K562 treated with DMSO at 1 percent for 48 hours (cell line): ENCODE measurements around the gene EPDR1. TPM values are rescaled to one million over a fixed set of nuclear protein-coding genes. Genes with fewer than 3 reads are reported as not detected.

Experiments used
- total RNA-seq: library from RNA; unstranded; fragments of 300-600 nt; gene quantifications from 2 replicates; pipeline ENCODE4 v1.2.3, GENCODE V29; 2022; ENCODE audit warnings: low replicate concordance; ENCODE audit errors: extremely low read depth

EPDR1 gene
- not detected in 2 replicates for total RNA-seq

DNA sequence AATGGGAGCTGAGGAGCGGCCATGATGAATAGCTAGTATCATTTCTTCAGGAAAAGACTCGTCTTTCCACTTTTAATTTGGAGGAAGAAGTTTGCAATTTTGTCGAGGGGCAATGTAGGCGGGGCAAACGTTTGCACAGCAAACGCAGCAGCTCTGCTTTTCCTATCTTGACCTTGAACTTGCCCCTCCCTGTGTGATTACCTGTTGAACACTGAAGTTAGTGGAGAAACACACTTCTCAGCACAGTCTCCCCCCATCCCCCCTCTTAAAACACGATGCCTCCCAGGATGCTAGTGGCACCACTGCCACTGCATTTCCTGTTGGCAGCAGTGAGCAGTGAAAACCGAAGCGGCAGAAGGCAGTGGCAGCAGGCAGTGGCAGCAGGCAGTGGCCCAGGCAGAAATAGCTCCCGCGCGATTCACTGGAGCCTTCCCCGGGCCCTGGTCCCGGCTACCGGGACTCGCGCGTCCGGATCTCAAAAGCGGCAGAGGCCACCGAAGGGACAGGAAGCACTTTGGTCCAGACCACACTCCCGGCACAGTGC lies at the start of gene EPDR1:
Gene EPDR1 (plus strand): TSS at position 336 of the 544 bp plus-strand sequence. CDS start 300 bp downstream, outside the sequence.

GRCh38 chr7:37916673-37917660 lies 3.5 kb upstream of the EPDR1 start, which contains the start of gene SFRP4:
TSS of gene SFRP4 (minus strand) at chr7:37916817. CDS start at chr7:37916537, 280 bp downstream.

Other genes starting within 250 kb of the EPDR1 start
- gene GPR141, start 236.9 kb upstream of the EPDR1 start, total RNA-seq = not detected in 2 replicates
- not detected in 2 replicates for gene NME8, start 72.0 kb upstream of the EPDR1 start, total RNA-seq
- not detected in 2 replicates for gene SFRP4, start 3.8 kb upstream of the EPDR1 start, total RNA-seq